WTC11 (cell line): ENCODE results near the gene VWA3A. TPM values are rescaled to one million over a fixed set of nuclear protein-coding genes. Genes with fewer than 3 reads are reported as not detected.

Source experiments
- ATF6 ChIP-seq: sonication (generic); formaldehyde crosslinking; IDR thresholded peaks from 2 replicates; pipeline ENCODE4 v1.8.1; 2023; ENCODE audit warnings: mild to moderate bottlenecking, missing genetic modification reagents
- CBFB ChIP-seq: sonication (generic); formaldehyde crosslinking; IDR thresholded peaks from 2 replicates; pipeline ENCODE4 v1.8.1; 2022; ENCODE audit warnings: mild to moderate bottlenecking, low read depth, missing genetic modification reagents
- CTCF ChIP-seq: fragments of 200-600 bp; IDR thresholded peaks from 2 replicates; pipeline ENCODE4 v1.8.0; 2022; ENCODE audit warnings: antibody characterized with exemption
- ETV6 ChIP-seq: sonication (generic); formaldehyde crosslinking; IDR thresholded peaks from 2 replicates; pipeline ENCODE4 v1.8.1; 2022; ENCODE audit warnings: mild to moderate bottlenecking, missing genetic modification reagents
- FOXK1 ChIP-seq: sonication (generic); formaldehyde crosslinking; IDR thresholded peaks from 2 replicates; pipeline ENCODE4 v1.8.0; 2022; ENCODE audit warnings: mild to moderate bottlenecking, moderate library complexity, missing genetic modification reagents
- GABPB1 ChIP-seq: sonication (generic); formaldehyde crosslinking; IDR thresholded peaks from 2 replicates; pipeline ENCODE4 v1.8.1; 2023; ENCODE audit warnings: mild to moderate bottlenecking, missing genetic modification reagents
- MXD4 ChIP-seq: fragments of 250-450 bp; sonication (Bioruptor Pico); IDR thresholded peaks from 2 replicates; pipeline ENCODE4 v1.8.0; 2021; ENCODE audit warnings: mild to moderate bottlenecking, moderate library complexity, borderline replicate concordance
- NFYB ChIP-seq: sonication (generic); formaldehyde crosslinking; conservative IDR thresholded peaks from 2 replicates; pipeline ENCODE4 v1.8.0; 2022; ENCODE audit warnings: low read depth, missing genetic modification reagents
- PREB ChIP-seq: sonication (generic); formaldehyde crosslinking; IDR thresholded peaks from 2 replicates; pipeline ENCODE4 v1.8.1; 2022; ENCODE audit warnings: mild to moderate bottlenecking, missing genetic modification reagents, moderate library complexity, borderline replicate concordance
- PRRX2 ChIP-seq: fragments of 250-450 bp; sonication (Bioruptor Pico); IDR thresholded peaks from 2 replicates; pipeline ENCODE4 v1.8.0; 2021; ENCODE audit warnings: mild to moderate bottlenecking
- SP1 ChIP-seq: sonication (generic); formaldehyde crosslinking; conservative IDR thresholded peaks from 2 replicates; pipeline ENCODE4 v1.8.1; 2022; ENCODE audit warnings: missing genetic modification reagents
- ZNF263 ChIP-seq: sonication (generic); formaldehyde crosslinking; IDR thresholded peaks from 2 replicates; pipeline ENCODE4 v1.8.1; 2022; ENCODE audit warnings: low read depth, mild to moderate bottlenecking, moderate library complexity, missing genetic modification reagents
- ZNF396 ChIP-seq: fragments of 250-450 bp; sonication (Bioruptor Pico); IDR thresholded peaks from 2 replicates; pipeline ENCODE4 v1.8.0; 2021; ENCODE audit warnings: mild to moderate bottlenecking, moderate library complexity, borderline replicate concordance
- ZNF423 ChIP-seq: fragments of 250-450 bp; sonication (Bioruptor Pico); IDR thresholded peaks from 2 replicates; pipeline ENCODE4 v2.1.2; 2022; ENCODE audit warnings: mild to moderate bottlenecking, moderate library complexity
- total RNA-seq: library from RNA; stranded (reverse); gene quantifications from 3 replicates; pipeline ENCODE4 v1.2.3, GENCODE V29; 2021
- TF ChIP-seq, protein P1 (sequence below): sonication (generic); formaldehyde crosslinking; conservative IDR thresholded peaks from 2 replicates; pipeline ENCODE4 v1.8.1; 2022; ENCODE audit warnings: mild to moderate bottlenecking, missing genetic modification reagents
- TF ChIP-seq, protein P2 (sequence below): sonication (generic); formaldehyde crosslinking; IDR thresholded peaks from 2 replicates; pipeline ENCODE4 v1.8.0; 2022; ENCODE audit warnings: mild to moderate bottlenecking, missing genetic modification reagents

Gene VWA3A
- total RNA-seq, 1 experiment from 2014 or later, result 0.11 TPM

DNA sequence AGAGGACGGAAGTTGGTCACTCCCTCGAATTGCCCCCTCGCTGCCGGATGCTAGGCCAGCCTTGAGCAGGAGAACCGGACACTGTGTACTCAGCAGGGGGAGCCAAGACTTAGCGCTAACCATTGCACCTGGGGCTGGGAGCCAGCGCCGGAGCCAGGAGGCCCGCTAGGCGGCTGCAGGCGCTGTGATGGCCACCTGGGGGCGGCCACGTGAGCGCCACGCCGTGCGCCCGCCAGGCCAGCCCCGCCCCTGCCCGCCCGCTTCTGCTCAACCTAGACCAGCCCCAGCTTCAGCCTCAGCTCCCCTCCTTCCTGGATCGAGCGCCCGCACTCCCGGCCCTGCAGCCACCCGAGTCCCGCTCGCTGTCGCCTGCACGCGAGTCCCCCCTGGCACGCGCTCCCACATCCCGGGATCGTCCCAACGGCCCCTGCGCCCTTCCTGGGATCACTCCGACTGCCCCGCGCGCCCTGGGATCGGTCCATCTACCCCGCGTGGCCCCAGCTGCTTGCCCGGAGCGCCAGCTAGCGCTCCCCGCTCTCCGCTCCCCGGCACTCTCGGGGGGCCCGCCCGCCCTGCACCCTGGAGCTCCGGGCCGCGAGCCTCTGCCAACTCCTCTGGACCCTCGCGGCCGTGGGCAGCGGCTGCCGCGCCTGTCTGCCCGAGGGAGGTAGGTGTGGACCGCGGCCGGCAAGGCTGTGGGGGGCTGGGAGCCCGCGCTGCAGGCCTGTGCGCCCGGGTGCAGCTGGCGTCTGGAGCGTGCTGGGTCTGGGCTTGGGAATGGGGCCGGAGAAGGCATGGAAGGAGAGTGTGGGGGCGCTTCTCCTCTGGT, 113.9 kb downstream of the VWA3A start, which contains the start of gene EEF2K (continued):
- TF ChIP-seq, protein P1, sequence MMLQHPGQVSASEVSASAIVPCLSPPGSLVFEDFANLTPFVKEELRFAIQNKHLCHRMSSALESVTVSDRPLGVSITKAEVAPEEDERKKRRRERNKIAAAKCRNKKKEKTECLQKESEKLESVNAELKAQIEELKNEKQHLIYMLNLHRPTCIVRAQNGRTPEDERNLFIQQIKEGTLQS (CRISPR knock-in tag), result no peak
- TF ChIP-seq GABPB1 (CRISPR knock-in tag) (peak; percentile 87), PREB (CRISPR knock-in tag) (0 out of 2 replicates have a peak, but pooled peaks have one; percentile 69), ETV6 (peak; percentile 94), ATF6 (CRISPR knock-in tag) (no peak), CBFB (CRISPR knock-in tag) (0 out of 2 replicates have a peak, but pooled peaks have one; percentile 60), ZNF396 (CRISPR knock-in tag) (no peak), ZNF423 (CRISPR knock-in tag) (peak; percentile 70), PRRX2 (CRISPR knock-in tag) (peak; percentile 27; the same call in 1 of the 2 replicates), NFYB (CRISPR knock-in tag) (no peak), CTCF (peak; percentile 57), FOXK1 (CRISPR knock-in tag) (peak; percentile 81; the same call in 1 of the 2 replicates), ZNF263 (CRISPR knock-in tag) (no peak), SP1 (CRISPR knock-in tag) (peak; percentile 82), MXD4 (CRISPR knock-in tag) (no peak)
- TF ChIP-seq, protein P2, sequence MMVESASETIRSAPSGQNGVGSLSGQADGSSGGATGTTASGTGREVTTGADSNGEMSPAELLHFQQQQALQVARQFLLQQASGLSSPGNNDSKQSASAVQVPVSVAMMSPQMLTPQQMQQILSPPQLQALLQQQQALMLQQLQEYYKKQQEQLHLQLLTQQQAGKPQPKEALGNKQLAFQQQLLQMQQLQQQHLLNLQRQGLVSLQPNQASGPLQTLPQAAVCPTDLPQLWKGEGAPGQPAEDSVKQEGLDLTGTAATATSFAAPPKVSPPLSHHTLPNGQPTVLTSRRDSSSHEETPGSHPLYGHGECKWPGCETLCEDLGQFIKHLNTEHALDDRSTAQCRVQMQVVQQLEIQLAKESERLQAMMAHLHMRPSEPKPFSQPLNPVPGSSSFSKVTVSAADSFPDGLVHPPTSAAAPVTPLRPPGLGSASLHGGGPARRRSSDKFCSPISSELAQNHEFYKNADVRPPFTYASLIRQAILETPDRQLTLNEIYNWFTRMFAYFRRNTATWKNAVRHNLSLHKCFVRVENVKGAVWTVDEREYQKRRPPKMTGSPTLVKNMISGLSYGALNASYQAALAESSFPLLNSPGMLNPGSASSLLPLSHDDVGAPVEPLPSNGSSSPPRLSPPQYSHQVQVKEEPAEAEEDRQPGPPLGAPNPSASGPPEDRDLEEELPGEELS (CRISPR knock-in tag), result peak; percentile 76

Other genes starting within 250 kb of the VWA3A start
- gene NPIPB4, start 234.8 kb upstream of the VWA3A start, total RNA-seq, result 56.8 to 64.3 TPM (median 58.5 TPM) in 3 replicates
- gene UQCRC2, start 139.2 kb upstream of the VWA3A start, total RNA-seq, result 197 to 207 TPM (median 198 TPM) in 3 replicates
- not detected in 3 replicates for gene PDZD9, start 91.4 kb upstream of the VWA3A start, total RNA-seq
- gene MOSMO, start 84.4 kb upstream of the VWA3A start, total RNA-seq, result 10.7 to 11.6 TPM (median 10.7 TPM) in 3 replicates
- gene SDR42E2, start 70.0 kb downstream of the VWA3A start, total RNA-seq, result 0.09 to 0.18 TPM (median 0.13 TPM) in 3 replicates
- gene EEF2K, start 113.7 kb downstream of the VWA3A start, total RNA-seq, result 23.8 to 27.7 TPM (median 26.7 TPM) in 3 replicates
- 62.2 to 73.5 TPM (median 68.0 TPM) in 3 replicates for gene POLR3E, start 204.9 kb downstream of the VWA3A start, total RNA-seq